Neural progenitor cell (in vitro differentiated cells): ENCODE data around the gene VSTM4. TPM values are rescaled to one million over a fixed set of nuclear protein-coding genes. Genes with fewer than 3 reads are reported as not detected.
A peak's percentile ranks its signal among the peaks of the same experiment; 100 is the strongest.

Experiments used
- DNase-seq: peaks from one replicate; pipeline ENCODE4 v3.0.0-alpha.2; 2016; ENCODE audit warnings: low spot score
- H2AFZ ChIP-seq: fragments of 200-600 bp; sonication (generic); replicated peaks from 2 replicates; pipeline ENCODE4 v1.6.1; 2016; ENCODE audit warnings: antibody characterized with exemption
- H3F3A ChIP-seq: fragments of 200-600 bp; sonication (generic); 2 replicates; pipeline ENCODE4 v1.6.1; 2016; ENCODE audit warnings: antibody characterized with exemption, low read depth
- H3K27ac ChIP-seq: fragments of 200-600 bp; sonication (generic); 2 replicates; pipeline ENCODE4 v1.5.1; 2016; ENCODE audit warnings: mild to moderate bottlenecking
- H3K27me3 ChIP-seq: fragments of 200-600 bp; sonication (generic); 2 replicates; pipeline ENCODE4 v1.6.1; 2016; ENCODE audit warnings: mild to moderate bottlenecking, moderate library complexity
- H3K36me3 ChIP-seq: fragments of 200-600 bp; sonication (generic); 2 replicates; pipeline ENCODE4 v1.5.1; 2016
- H3K4me1 ChIP-seq: fragments of 200-600 bp; sonication (generic); 2 replicates; pipeline ENCODE4 v1.6.1; 2016; ENCODE audit warnings: mixed run types
- H3K4me2 ChIP-seq: fragments of 200-600 bp; sonication (generic); 2 replicates; pipeline ENCODE4 v1.6.1; 2016
- H3K4me3 ChIP-seq: fragments of 200-600 bp; sonication (generic); 2 replicates; pipeline ENCODE4 v1.5.1; 2016
- H3K79me2 ChIP-seq: fragments of 200-600 bp; sonication (generic); 2 replicates; pipeline ENCODE4 v1.6.1; 2016; ENCODE audit warnings: low read depth
- H3K9ac ChIP-seq: fragments of 200-600 bp; sonication (generic); 2 replicates; pipeline ENCODE4 v1.6.1; 2016
- H3K9me3 ChIP-seq: fragments of 200-600 bp; sonication (generic); 2 replicates; pipeline ENCODE4 v1.5.1; 2016; ENCODE audit warnings: low read depth
- H4K20me1 ChIP-seq: fragments of 200-600 bp; sonication (generic); 2 replicates; pipeline ENCODE4 v1.6.1; 2016; ENCODE audit warnings: low read depth
- H3K27ac Mint-ChIP-seq: 3 replicates; pipeline ENCODE4 v1.8.0; 2021; ENCODE audit warnings: mixed read lengths
- H3K27me3 Mint-ChIP-seq: 2 replicates; pipeline ENCODE4 v1.8.0; 2022; ENCODE audit warnings: low read depth, mild to moderate bottlenecking, inconsistent platforms, moderate library complexity, mixed read lengths; ENCODE audit not compliant: insufficient read depth
- H3K36me3 Mint-ChIP-seq: 3 replicates; pipeline ENCODE4 v1.8.0; 2021; ENCODE audit warnings: mixed read lengths
- H3K4me1 Mint-ChIP-seq: 3 replicates; pipeline ENCODE4 v1.8.0; 2021; ENCODE audit warnings: mixed read lengths
- H3K4me3 Mint-ChIP-seq: 3 replicates; pipeline ENCODE4 v1.8.0; 2021; ENCODE audit warnings: mild to moderate bottlenecking, moderate library complexity, mixed read lengths
- H3K9me3 Mint-ChIP-seq: 3 replicates; pipeline ENCODE4 v1.8.0; 2020; ENCODE audit warnings: mixed read lengths
- CTCF ChIP-seq: fragments of 200-600 bp; sonication (generic); IDR thresholded peaks from 2 replicates; pipeline ENCODE4 v1.5.1; 2017; ENCODE audit warnings: antibody characterized with exemption, mild to moderate bottlenecking
- EZH2 ChIP-seq: fragments of 200-600 bp; sonication (generic); IDR thresholded peaks from 2 replicates; pipeline ENCODE4 v1.6.1; 2017; ENCODE audit warnings: antibody characterized with exemption, mild to moderate bottlenecking, moderate library complexity
- EZH2phosphoT487 ChIP-seq: fragments of 200-600 bp; sonication (generic); IDR thresholded peaks from 2 replicates; pipeline ENCODE4 v1.6.1; 2017; ENCODE audit warnings: antibody characterized with exemption
- total RNA-seq: library from RNA; depleted of rRNA; stranded (reverse); fragments of >200 nt; gene quantifications from 2 replicates; pipeline ENCODE4 v1.2.3, GENCODE V29; 2015; ENCODE audit warnings: low replicate concordance

VSTM4 gene
- total RNA-seq, 1 donor from 2014 or later = 0.92 TPM

- no peak for DNase-seq
- no peak overlapping the region for H3K27ac ChIP-seq
- Mint-ChIP-seq H3K27ac (no peak overlapping the region), H3K36me3 (no peaks in the 10 kb centered on the region), H3K9me3 (peaks cover 3% of the 10 kb centered on the region), H3K27me3 (peaks cover 10% of the 10 kb centered on the region), H3K4me1 (peaks cover 4% of the 10 kb centered on the region), H3K4me3 (no peak overlapping the region)
- no peak overlapping the region for H3K4me2 ChIP-seq
- no peak overlapping the region for H3K9ac ChIP-seq
- H3K9me3 ChIP-seq = peaks cover 2% of the 10 kb centered on the region
- no peaks in the 10 kb centered on the region for H3K4me1 ChIP-seq
- no peaks in the 10 kb centered on the region for H3F3A ChIP-seq
- H2AFZ ChIP-seq = no peak overlapping the region
- H4K20me1 ChIP-seq = no peaks in the 10 kb centered on the region
- H3K27me3 ChIP-seq = no peaks in the 10 kb centered on the region
- TF ChIP-seq CTCF = no peak
- no peak for TF ChIP-seq EZH2
- no peak for TF ChIP-seq EZH2phosphoT487
- no peaks in the 10 kb centered on the region for H3K79me2 ChIP-seq
- no peak overlapping the region for H3K4me3 ChIP-seq
- no peaks in the 10 kb centered on the region for H3K36me3 ChIP-seq
Observed at GRCh38 chr10:49162761-49163310, 47.5 kb upstream of the VSTM4 start.

GRCh38 chr10:49162063-49162462, 46.7 kb upstream of the VSTM4 start:
- Histone ChIP-seq H3K4me2 (no peak overlapping the region), H3F3A (no peaks in the 10 kb centered on the region), H3K27me3 (no peaks in the 10 kb centered on the region), H2AFZ (no peak overlapping the region), H4K20me1 (no peaks in the 10 kb centered on the region), H3K9me3 (peaks cover 4% of the 10 kb centered on the region), H3K36me3 (no peaks in the 10 kb centered on the region), H3K4me1 (no peaks in the 10 kb centered on the region), H3K4me3 (no peak overlapping the region), H3K79me2 (no peaks in the 10 kb centered on the region), H3K27ac (no peak overlapping the region), H3K9ac (no peak overlapping the region)
- no peak overlapping the region for H3K27ac Mint-ChIP-seq
- H3K9me3 Mint-ChIP-seq = peaks cover 3% of the 10 kb centered on the region
- no peak for TF ChIP-seq EZH2
- no peak for TF ChIP-seq EZH2phosphoT487
- TF ChIP-seq CTCF = no peak
- no peak overlapping the region for H3K4me3 Mint-ChIP-seq
- DNase-seq = no peak
- no peaks in the 10 kb centered on the region for H3K36me3 Mint-ChIP-seq
- H3K4me1 Mint-ChIP-seq = peaks cover 4% of the 10 kb centered on the region
- H3K27me3 Mint-ChIP-seq = peaks cover 10% of the 10 kb centered on the region

GRCh38 chr10:49161411-49161997, 46.2 kb upstream of the VSTM4 start:
- peak overlapping the region; percentile 48 for H2AFZ ChIP-seq
- no peaks in the 10 kb centered on the region for H3K36me3 Mint-ChIP-seq
- no peaks in the 10 kb centered on the region for H3K4me1 ChIP-seq
- no peaks in the 10 kb centered on the region for H4K20me1 ChIP-seq
- H3K9me3 ChIP-seq = peaks cover 4% of the 10 kb centered on the region
- H3K4me2 ChIP-seq = no peak overlapping the region
- no peaks in the 10 kb centered on the region for H3K79me2 ChIP-seq
- DNase-seq = peak; percentile 49
- H3K4me1 Mint-ChIP-seq = peaks cover 3% of the 10 kb centered on the region
- H3K27me3 Mint-ChIP-seq = peaks cover 7% of the 10 kb centered on the region
- H3F3A ChIP-seq = no peaks in the 10 kb centered on the region
- no peaks in the 10 kb centered on the region for H3K27me3 ChIP-seq
- H3K9ac ChIP-seq = no peak overlapping the region
- no peak overlapping the region for H3K27ac Mint-ChIP-seq
- H3K36me3 ChIP-seq = no peaks in the 10 kb centered on the region
- no peak overlapping the region for H3K4me3 Mint-ChIP-seq
- no peak overlapping the region for H3K27ac ChIP-seq
- H3K9me3 Mint-ChIP-seq = peaks cover 3% of the 10 kb centered on the region
- H3K4me3 ChIP-seq = no peak overlapping the region
- TF ChIP-seq CTCF = peak; percentile 41
- no peak for TF ChIP-seq EZH2
- no peak for TF ChIP-seq EZH2phosphoT487
